Gastrocnemius medialis (tissue), 4 donors: ENCODE measurements around the gene WDR62.

Source experiments
- POLR2A ChIP-seq, 2 donors: fragments of 450-650 bp; IDR thresholded peaks; one replicate each; pipeline ENCODE4 v1.6.1; 2017; ENCODE audit warnings: antibody characterized with exemption in 2 of 2, mild to moderate bottlenecking in 2 of 2, moderate library complexity in 2 of 2
- TF ChIP-seq, protein P1 (sequence below), 5 experiments: fragments of 450-650 bp in 3 of 5; fragments of 200-600 bp in 2 of 5; sonication (generic) in 2 of 5; IDR thresholded peaks in 4 of 5; conservative IDR thresholded peaks in 1 of 5; 1 replicate in 4 of 5; 2 replicates in 1 of 5; pipeline ENCODE4 v1.5.1; 2016 to 2019; ENCODE audit warnings: antibody characterized with exemption in 5 of 5, mild to moderate bottlenecking in 3 of 5, moderate library complexity in 3 of 5

DNA sequence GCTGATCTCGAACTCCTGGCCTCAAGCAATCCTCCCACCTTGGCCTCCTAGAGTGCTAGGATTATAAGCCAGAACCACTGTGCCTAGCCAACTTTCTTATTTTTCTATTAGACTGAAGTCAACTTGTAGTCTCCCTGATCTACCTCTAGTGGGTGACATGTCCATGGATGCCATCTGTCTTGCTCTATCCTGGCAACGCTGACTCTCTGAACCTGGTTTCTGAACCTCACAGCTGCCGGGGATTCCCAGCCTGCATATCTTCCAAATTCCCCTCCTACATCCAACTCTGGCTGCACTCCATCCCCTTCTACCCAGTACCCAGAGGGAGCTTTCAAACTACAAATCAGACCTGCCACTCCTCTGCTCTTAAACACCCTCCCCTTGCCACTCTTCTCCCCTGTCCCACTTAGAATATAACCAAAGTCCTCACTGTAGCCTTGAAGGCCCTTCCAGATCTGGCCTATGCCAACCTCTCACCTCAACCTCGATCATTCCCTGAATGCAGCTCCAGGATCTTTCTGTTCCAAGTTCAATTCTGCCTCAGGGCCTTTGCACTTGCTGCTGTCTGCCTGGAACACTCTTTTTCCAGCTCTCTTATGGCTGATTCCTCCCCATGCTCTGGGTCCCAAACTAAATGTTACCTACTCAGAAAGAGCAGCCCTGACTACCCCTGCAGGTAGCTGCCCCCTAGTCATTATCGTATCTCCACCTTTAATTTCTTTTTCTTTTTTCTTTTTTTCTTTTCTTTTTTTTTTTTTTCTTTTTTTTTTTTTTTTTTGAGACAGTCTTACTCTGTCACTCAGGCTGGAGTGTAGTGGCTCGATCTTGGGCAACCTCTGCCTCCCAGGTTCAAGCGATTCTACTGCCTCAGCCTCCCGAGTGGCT, 24.2 kb upstream of the WDR62 start:
- TF ChIP-seq, protein P1, sequence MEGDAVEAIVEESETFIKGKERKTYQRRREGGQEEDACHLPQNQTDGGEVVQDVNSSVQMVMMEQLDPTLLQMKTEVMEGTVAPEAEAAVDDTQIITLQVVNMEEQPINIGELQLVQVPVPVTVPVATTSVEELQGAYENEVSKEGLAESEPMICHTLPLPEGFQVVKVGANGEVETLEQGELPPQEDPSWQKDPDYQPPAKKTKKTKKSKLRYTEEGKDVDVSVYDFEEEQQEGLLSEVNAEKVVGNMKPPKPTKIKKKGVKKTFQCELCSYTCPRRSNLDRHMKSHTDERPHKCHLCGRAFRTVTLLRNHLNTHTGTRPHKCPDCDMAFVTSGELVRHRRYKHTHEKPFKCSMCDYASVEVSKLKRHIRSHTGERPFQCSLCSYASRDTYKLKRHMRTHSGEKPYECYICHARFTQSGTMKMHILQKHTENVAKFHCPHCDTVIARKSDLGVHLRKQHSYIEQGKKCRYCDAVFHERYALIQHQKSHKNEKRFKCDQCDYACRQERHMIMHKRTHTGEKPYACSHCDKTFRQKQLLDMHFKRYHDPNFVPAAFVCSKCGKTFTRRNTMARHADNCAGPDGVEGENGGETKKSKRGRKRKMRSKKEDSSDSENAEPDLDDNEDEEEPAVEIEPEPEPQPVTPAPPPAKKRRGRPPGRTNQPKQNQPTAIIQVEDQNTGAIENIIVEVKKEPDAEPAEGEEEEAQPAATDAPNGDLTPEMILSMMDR (IDR thresholded peaks at IDR 0.05 in 4 of 5, conservative IDR thresholded peaks at IDR 0.05 in 1 of 5): no peak
- no peak for TF ChIP-seq POLR2A (IDR thresholded peaks at IDR 0.05)
